GM18873 (cell line): ENCODE measurements around the gene EDIL3.

Source experiments
- ATAC-seq: cut with Tn5 transposase; IDR thresholded peaks from one replicate; pipeline ENCODE4 v1.9.1; 2021; ENCODE audit warnings: mild to moderate bottlenecking, moderate library complexity, moderate number of reproducible peaks; ENCODE audit not compliant: unreplicated experiment, low FRiP score

EDIL3 gene

GRCh38 chr5:84265739-84266550 lies 118.7 kb downstream of the EDIL3 start:
- ATAC-seq: no peak

- ATAC-seq: no peak
Observed at GRCh38 chr5:84265130-84265529, 119.5 kb downstream of the EDIL3 start.

- peak; percentile 36 for ATAC-seq
Observed at GRCh38 chr5:84260939-84261338, 123.7 kb downstream of the EDIL3 start.

GRCh38 chr5:84260140-84260539 lies 124.5 kb downstream of the EDIL3 start:
- peak; percentile 47 for ATAC-seq

- no peak for ATAC-seq
Observed at GRCh38 chr5:84259283-84260045, 125.2 kb downstream of the EDIL3 start.

- no peak for ATAC-seq
Observed at GRCh38 chr5:84257061-84257460, 127.6 kb downstream of the EDIL3 start.

GRCh38 chr5:84255315-84255714 lies 129.4 kb downstream of the EDIL3 start:
- no peak for ATAC-seq

- no peak for ATAC-seq
Observed at GRCh38 chr5:84253946-84254345, 130.7 kb downstream of the EDIL3 start.

GRCh38 chr5:84251503-84251902 lies 133.2 kb downstream of the EDIL3 start:
- ATAC-seq: no peak

- no peak for ATAC-seq
Observed at GRCh38 chr5:84249918-84250630, 134.6 kb downstream of the EDIL3 start.

GRCh38 chr5:84248013-84248412 lies 136.7 kb downstream of the EDIL3 start:
- no peak for ATAC-seq

- no peak for ATAC-seq
Observed at GRCh38 chr5:84242286-84242685, 142.4 kb downstream of the EDIL3 start.

- ATAC-seq: no peak
Observed at GRCh38 chr5:84239494-84239893, 145.2 kb downstream of the EDIL3 start.

GRCh38 chr5:84237126-84237525 lies 147.6 kb downstream of the EDIL3 start:
- no peak for ATAC-seq

GRCh38 chr5:84231433-84231832 lies 153.2 kb downstream of the EDIL3 start:
- no peak for ATAC-seq

GRCh38 chr5:84229045-84229444 lies 155.6 kb downstream of the EDIL3 start:
- ATAC-seq: no peak

- ATAC-seq: no peak
Observed at GRCh38 chr5:84228266-84228665, 156.4 kb downstream of the EDIL3 start.

GRCh38 chr5:84227236-84227635 lies 157.4 kb downstream of the EDIL3 start:
- no peak for ATAC-seq

GRCh38 chr5:84218546-84218945 lies 166.1 kb downstream of the EDIL3 start:
- no peak for ATAC-seq

GRCh38 chr5:84215521-84215920 lies 169.2 kb downstream of the EDIL3 start:
- no peak for ATAC-seq

- no peak for ATAC-seq
Observed at GRCh38 chr5:84213861-84214260, 170.8 kb downstream of the EDIL3 start.
